Sigmoid colon (tissue), 4 donors: ENCODE measurements around the gene THSD7A.

ENCODE experiments used
- POLR2AphosphoS5 ChIP-seq, 4 donors: sonication (generic); formaldehyde crosslinking; IDR thresholded peaks; one replicate each; pipeline ENCODE4 v1.6.1; 2017; ENCODE audit warnings: antibody characterized with exemption in 4 of 4
- TF ChIP-seq, protein P1 (sequence below), 4 experiments: fragments of 450-650 bp in 3 of 4; fragments of 200-600 bp in 1 of 4; IDR thresholded peaks; one replicate each; pipeline ENCODE4 v1.5.1; 2016 to 2019; ENCODE audit warnings: antibody characterized with exemption in 4 of 4, mild to moderate bottlenecking in 3 of 4, moderate library complexity in 2 of 4

DNA sequence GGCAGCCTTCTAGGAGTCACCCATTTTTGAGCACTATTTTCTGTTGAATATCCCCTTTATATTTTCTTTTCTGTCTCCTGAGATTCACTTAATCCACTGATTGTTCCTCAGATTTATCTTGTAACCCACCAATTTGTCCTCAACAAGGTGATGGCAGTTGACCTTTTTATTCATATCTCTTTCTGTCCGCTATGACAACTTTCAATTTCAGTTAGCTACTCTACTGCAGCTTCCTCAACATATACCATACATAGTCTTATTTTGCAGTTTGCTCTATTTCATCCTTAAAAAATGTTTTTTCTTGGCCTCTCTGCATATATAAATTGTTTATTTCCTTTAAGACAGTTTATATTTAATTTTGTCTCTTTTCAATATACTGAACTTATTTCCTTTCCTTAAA is 101.3 kb downstream of the THSD7A start:
- no peak for TF ChIP-seq POLR2AphosphoS5 (IDR thresholded peaks at IDR 0.05)
- TF ChIP-seq, protein P1, sequence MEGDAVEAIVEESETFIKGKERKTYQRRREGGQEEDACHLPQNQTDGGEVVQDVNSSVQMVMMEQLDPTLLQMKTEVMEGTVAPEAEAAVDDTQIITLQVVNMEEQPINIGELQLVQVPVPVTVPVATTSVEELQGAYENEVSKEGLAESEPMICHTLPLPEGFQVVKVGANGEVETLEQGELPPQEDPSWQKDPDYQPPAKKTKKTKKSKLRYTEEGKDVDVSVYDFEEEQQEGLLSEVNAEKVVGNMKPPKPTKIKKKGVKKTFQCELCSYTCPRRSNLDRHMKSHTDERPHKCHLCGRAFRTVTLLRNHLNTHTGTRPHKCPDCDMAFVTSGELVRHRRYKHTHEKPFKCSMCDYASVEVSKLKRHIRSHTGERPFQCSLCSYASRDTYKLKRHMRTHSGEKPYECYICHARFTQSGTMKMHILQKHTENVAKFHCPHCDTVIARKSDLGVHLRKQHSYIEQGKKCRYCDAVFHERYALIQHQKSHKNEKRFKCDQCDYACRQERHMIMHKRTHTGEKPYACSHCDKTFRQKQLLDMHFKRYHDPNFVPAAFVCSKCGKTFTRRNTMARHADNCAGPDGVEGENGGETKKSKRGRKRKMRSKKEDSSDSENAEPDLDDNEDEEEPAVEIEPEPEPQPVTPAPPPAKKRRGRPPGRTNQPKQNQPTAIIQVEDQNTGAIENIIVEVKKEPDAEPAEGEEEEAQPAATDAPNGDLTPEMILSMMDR (IDR thresholded peaks at IDR 0.05), result no peak
